Measurements from ENCODE around the gene P4HA3.

P4HA3 gene

DNA sequence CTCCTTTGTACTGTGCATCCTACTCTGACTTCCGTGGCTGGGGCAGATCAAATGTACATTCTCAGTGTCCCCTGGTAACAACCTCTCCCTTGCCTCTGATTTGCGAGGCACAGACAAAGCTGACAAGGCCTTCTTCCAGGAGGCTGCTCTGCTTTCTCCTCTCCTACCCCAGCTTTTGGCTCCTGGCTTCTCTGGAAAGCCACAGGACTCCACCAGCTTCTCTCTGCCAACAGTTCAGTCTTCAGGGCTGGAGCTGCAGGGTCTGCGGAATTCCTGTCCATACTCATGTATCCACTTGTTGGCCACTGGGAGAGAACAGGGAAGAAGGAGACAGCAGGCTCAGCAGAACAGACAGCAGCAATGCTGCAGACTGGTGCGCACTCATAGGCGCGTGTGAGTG, 44.4 kb downstream of the P4HA3 start:
- no peak for DNase-seq (ENCODE audit: low read depth in 2 of 2)

DNA sequence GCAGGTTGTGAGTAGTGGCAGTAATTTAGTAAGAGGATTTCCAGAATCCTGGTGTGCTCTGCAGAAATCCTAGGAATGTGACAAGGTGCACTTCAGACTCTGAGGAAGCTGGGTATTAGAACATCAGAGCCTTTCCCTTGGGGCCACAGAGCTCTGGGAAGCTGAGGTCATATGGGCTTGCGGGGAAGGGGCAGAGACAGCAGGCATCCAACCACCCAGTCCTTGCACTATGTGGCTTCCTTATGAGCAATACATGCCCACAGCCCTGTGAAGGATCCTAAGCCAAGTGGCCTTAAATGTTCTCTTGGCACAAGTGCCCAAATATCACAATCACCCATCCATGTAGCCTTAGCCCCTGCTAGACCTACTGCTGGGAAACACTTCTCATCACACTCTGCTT, 46.2 kb downstream of the P4HA3 start:
- no peak for DNase-seq (ENCODE audit: low read depth in 2 of 2)

DNA sequence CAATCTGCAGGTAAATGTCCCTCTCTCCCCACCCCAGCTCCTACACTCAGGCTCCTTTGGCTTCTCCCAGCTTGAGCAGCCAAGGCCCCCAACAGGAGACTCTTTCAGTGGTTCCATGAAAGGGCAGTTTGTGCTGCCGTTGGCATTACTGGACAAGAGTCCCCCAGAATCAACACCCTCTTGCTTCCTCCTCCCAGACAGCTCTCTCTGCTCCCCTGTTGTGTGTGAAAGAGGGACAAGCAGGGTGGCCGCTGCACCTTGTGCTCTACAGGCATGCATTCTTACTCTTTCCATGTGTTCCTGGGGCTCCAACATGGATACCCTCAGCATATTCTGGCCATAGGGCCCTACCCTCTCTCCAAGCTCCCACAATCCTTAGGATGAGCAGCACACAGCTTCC, 48.7 kb downstream of the P4HA3 start:
- no peak for DNase-seq (ENCODE audit: low read depth in 2 of 2)

- peak in 1 of 2 experiments; percentile 5 for DNase-seq (ENCODE audit: low read depth in 2 of 2)
Measured at GRCh38 chr11:74257959-74258553, 53.4 kb downstream of the P4HA3 start.

DNA sequence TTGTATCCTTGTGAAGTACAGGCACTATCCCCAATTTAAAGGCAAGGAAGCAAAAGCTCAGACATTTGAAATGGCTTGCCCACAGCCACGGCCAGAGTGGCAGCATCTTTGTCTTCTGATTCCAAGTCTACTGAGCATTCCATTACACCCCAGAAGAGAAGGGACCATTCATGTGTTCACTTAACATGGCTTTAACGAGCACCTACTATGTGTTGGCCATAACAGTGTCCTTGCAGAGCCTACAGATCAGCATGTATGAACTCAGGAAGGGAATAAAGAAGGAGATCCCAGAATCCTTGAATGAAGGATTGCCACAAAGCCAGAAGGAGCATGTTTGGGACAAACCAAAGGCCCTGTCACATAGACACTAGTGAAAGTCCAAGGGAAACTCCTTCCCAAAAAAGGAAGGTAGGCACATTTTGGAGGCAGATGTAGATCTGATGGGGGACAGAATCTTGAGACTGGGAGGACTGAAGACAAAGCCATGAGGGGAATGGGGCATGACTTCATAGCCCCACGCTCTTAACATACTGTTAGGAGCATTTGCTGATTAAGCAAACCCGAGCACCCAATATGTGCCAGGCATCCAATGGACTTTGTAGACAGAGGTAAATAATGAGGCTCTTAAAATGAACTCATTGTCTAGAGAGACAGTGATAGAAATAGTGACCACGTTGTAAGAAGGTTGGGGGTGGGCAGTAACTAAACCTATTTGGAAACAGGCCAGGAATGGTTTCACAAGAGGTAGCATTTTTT, 54.9 kb downstream of the P4HA3 start:
- DNase-seq (ENCODE audit: low read depth in 2 of 2) = no peak

GRCh38 chr11:74255741-74256375, 55.6 kb downstream of the P4HA3 start:
- DNase-seq (ENCODE audit: low read depth in 2 of 2) = peak in 1 of 2 experiments; percentile 23

DNA sequence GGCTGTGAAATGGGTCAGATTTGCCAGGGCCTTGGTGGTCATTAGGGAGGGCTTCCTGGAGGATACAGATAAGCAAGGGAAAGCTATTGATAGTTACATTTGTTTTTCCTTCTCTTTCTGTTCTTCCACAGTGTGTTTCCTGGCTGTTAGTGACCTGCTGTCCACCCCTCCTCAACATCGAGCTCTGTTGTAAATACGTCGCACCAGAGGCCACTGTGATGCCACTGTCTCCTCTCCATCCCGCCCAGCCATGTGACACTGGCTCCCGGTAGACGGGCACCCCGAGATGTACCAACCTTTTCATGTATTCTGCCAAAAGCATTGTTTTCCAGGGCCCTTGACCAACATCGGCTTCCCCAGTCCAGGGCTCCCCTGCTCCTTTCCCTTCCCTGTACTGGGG, 58.1 kb downstream of the P4HA3 start:
- no peak for DNase-seq (ENCODE audit: low read depth in 2 of 2)

DNA sequence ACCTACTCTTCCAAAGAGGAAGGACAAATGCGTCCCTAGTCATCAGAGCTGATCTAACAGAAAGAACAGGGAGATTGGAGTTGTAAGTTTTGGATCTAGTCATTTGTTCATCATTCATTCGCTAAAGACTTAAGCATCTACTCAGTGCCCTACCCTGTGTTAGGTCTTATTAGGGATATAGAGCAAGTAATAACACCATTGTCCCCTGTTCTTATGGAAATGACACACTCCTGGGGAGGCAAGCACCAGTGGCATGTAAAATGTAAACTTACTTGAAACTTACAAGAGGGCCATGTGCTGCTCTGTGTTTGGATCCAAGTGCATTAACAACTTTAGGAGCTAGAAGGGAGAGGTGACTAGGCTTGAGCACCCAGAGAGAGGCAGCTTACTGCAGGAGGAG, 61.9 kb downstream of the P4HA3 start:
- DNase-seq (ENCODE audit: low read depth in 2 of 2) = no peak

GRCh38 chr11:74248469-74248868, 63.0 kb downstream of the P4HA3 start:
- no peak for DNase-seq (ENCODE audit: low read depth in 2 of 2)

DNA sequence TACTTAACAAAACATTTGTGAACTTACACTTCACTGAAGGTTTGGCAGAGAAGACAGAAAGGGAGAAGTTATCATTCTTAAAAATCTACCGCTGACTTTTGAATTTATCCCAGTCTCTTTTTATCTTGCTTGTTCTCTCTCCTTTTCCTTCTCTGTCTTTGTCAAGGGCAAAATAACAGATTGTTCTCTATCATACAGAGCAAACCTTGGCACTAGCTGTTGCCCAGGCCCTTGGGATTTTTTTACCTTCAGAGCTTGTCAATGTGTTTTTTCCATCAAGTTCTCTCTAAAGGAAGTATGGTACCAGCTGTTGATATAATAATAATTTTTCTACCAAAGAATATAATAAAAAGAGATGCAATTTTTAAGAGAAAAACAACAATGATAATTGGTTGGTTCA, 73.2 kb downstream of the P4HA3 start:
- no peak for DNase-seq (ENCODE audit: low read depth in 2 of 2)

DNA sequence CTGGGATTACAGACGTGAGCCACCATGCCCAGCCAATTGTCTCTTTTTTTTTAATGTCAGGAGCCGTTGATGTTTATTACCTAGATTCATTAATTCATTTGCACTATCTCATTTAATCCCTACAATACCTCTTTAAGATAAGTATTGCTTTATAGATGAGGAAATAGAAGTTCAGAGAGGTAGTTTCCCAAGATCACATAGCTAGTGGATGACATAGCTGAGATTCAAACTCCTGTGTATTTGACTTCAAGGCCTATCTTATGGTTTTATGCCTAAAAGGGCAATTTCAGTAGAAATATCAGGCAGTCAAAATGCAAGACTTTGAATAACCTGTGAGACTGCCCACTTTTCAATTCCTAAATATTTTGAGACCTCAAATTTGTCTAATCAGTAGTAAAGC, 73.9 kb downstream of the P4HA3 start:
- no peak for DNase-seq (ENCODE audit: low read depth in 2 of 2)

DNA sequence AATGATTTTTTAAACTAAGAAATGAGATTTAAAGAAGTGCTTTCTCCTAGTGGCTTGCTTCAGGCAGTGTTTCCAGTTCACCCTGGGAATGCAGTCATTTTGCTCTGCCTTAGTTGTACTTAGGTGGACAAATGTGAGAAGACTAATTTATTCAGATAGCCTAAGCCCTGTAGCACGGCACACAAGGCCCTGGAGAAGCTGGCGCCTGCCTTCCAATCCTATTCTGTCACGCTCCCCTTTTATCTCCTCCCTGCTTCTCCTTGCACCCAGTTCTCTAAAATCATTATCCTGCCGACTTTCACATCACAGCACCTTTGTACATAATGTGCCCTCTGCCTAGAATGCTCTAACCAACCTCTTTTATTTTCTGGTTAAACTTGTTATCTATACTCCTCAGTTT, 76.3 kb downstream of the P4HA3 start:
- no peak for DNase-seq (ENCODE audit: low read depth in 2 of 2)

DNA sequence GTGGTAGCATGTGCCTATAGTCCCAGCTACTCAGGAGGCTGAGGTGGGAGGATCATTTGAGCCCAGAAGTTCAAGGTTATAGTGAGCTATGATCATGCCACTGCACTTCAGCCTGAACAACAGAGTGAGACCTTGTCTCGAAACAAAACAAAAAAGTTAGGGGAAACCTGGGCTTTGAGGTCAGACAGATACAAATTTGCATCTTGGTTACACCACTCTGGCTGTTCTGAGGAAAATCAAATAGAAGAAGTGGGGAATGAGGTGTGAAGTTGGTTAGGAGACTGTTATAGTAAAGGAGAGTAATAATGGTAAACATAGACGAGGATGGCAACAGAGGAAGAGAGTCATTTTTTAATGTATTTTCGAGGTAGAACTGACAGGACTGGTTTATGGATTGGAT, 77.8 kb downstream of the P4HA3 start:
- no peak for DNase-seq (ENCODE audit: low read depth in 2 of 2)

DNA sequence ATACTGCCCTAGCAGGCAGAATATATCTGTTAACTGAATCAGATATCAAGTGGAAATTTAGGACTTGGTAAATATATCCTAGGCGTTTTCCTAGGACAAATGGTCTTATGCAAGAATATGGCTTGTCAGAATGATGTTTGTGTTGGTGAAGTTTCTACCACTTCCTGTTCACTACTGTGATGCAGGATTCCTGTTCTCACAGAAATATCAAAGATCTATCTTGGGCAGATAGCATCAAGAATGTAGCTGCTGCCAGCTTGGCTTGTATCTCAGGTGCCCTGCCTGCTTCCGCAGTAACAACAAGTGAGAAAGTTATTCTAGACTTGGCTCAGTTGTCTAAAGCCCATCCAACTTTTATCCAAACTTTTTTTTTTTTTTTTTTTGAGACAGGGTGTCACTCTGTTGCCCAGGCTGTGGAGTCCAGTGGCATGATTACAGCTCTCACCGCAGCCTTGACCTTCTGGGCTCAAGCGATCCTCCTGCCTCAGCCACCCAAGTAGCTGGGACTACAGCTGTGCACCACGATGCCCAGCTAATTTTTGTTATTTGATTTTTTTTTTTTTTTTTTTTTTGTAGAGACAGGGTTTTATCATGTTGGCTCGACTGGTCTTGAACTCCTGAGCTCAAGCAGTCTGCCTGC, 79.0 kb downstream of the P4HA3 start:
- DNase-seq (ENCODE audit: low read depth in 2 of 2) = no peak

GRCh38 chr11:74226907-74227306, 84.5 kb downstream of the P4HA3 start:
- DNase-seq (ENCODE audit: low read depth in 2 of 2) = no peak

DNA sequence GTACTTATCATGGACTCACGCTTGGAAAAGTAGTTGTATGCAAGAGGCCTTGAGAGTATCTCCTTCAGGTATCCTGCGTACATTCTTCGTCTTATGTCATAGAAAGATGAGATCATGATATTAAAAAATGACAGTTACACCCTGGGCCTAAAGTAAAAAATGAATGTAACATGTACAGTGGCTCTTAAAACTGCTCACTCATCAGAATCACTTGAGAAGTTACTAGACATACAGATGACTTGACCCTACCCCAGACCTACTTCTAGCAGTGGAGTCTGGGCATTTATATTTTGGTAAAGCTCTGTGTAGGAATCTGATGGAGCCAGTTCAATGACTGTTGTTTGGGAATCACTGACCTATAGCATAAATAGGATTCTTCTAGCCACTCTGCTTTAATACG, 85.9 kb downstream of the P4HA3 start:
- no peak for DNase-seq (ENCODE audit: low read depth in 2 of 2)

DNA sequence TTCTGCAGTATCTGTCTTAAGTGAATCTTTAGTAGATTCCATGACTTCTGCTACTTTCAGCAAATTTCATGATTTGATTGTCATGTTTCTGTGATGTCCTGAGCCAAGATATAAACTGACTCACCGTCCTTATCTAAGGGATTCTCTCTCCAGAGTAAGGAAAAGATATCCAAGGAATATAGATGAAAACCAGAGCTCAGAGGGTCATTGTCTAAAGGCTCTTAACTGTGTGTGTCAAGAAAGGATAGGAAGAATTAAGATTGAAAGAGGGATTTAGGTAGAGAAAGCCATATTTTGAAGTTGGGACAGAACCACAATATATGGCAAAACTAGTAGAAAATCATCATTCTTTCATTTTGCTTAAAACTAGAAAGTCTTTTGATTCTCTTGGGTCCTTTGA, 89.6 kb downstream of the P4HA3 start:
- DNase-seq (ENCODE audit: low read depth in 2 of 2) = no peak

GRCh38 chr11:74220376-74220775, 91.1 kb downstream of the P4HA3 start:
- no peak for DNase-seq (ENCODE audit: low read depth in 2 of 2)

Measured in fibroblast of skin of left biceps (primary cell).